Measurements from ENCODE around the gene HOXA9. TPM values are rescaled to one million over a fixed set of nuclear protein-coding genes. Genes with fewer than 3 reads are reported as not detected.

The HOXA9 gene
- polyA plus RNA-seq, 2 of the 4 experiments (the other 2 are of a cell fraction): 1.4 TPM

GRCh38 chr7:27166531-27167505 is 1.5 kb upstream of the HOXA9 start (continued):
- TF ChIP-seq HMGXB4 (CRISPR knock-in tag; IDR thresholded peaks at IDR 0.05; ENCODE audit: borderline replicate concordance): no peak
- TF ChIP-seq FOSL2 (IDR thresholded peaks at IDR 0.05): no peak
- TF ChIP-seq FOSL2 (CRISPR knock-in tag; IDR thresholded peaks at IDR 0.05): no peak
- no peak for TF ChIP-seq MYC (IDR thresholded peaks at IDR 0.05; ENCODE audit: borderline replicate concordance, low read length)
- no peak for TF ChIP-seq CHD4 (IDR thresholded peaks at IDR 0.05; ENCODE audit: borderline replicate concordance)
- TF ChIP-seq HOXB13 (CRISPR knock-in tag; IDR thresholded peaks at IDR 0.05; ENCODE audit: low read depth): no peak
- TF ChIP-seq FOXS1 (CRISPR knock-in tag; IDR thresholded peaks at IDR 0.05): no peak

- H3K4me3 ChIP-seq: no peak overlapping the region
- no peaks in the 10 kb centered on the region for H3K9me3 ChIP-seq
- FAIRE-seq: no peak
- ChIA-PET CTCF (interaction anchor here (0.7 to 7.0 kb wide), 7 partner anchors 9 to 1273 kb away, joined by 3 to 160 read pairs (median 3); partner anchors contain the start of genes HOXA5, HOXA6 and HOXA7), POLR2A (no interaction called here)
- TF ChIP-seq RAD21 (conservative IDR thresholded peaks at IDR 0.05 in 1 of 2, IDR thresholded peaks at IDR 0.05 in 1 of 2): no peak
- TF ChIP-seq EHF (CRISPR knock-in tag; IDR thresholded peaks at IDR 0.05): no peak
- no peak for TF ChIP-seq TP53 (CRISPR knock-in tag; IDR thresholded peaks at IDR 0.05)
- TF ChIP-seq USF2 (IDR thresholded peaks at IDR 0.05): no peak
- TF ChIP-seq HEYL (CRISPR knock-in tag; IDR thresholded peaks at IDR 0.05): no peak
- TF ChIP-seq JUN (IDR thresholded peaks at IDR 0.05): no peak
- no peak for TF ChIP-seq RCOR1 (IDR thresholded peaks at IDR 0.05; ENCODE audit: low read depth, low read length)
- TF ChIP-seq ZC3H11A (IDR thresholded peaks at IDR 0.05): no peak
- TF ChIP-seq MAFK (IDR thresholded peaks at IDR 0.05; ENCODE audit: partially characterized antibody): no peak
- TF ChIP-seq ESRRA (IDR thresholded peaks at IDR 0.05; ENCODE audit: borderline replicate concordance, low read length): no peak
- TF ChIP-seq PHF8 (IDR thresholded peaks at IDR 0.05; ENCODE audit: borderline replicate concordance, low read depth): no peak
- no peak for TF ChIP-seq HOXB13 (CRISPR knock-in tag; IDR thresholded peaks at IDR 0.05; ENCODE audit: low read depth)
- no peak for TF ChIP-seq HES2 (IDR thresholded peaks at IDR 0.05)
- no peak for TF ChIP-seq EP300 (IDR thresholded peaks at IDR 0.05)
- ATAC-seq: no peak
- H3K4me1 ChIP-seq: peaks cover 7% of the 10 kb centered on the region; the same call in 1 of the 3 replicates
- WGBS (ENCODE audit: missing lambda C conversion rate): 93% methylated on average over 26 of the region's 46 CpGs
- DNase-seq (ENCODE audit: low read depth in 1 of 2, low spot score in 1 of 2): no peak
- no peak overlapping the region for H3K4me2 ChIP-seq
- no peak overlapping the region for H3K27ac ChIP-seq
Measured at GRCh38 chr7:27165996-27166530, 726 bp upstream of the HOXA9 start.

All from A549 (cell line).